GM04504 (cell line): ENCODE measurements around the gene ME3.
A peak's percentile ranks its signal among the peaks of the same experiment; 100 is the strongest.
"Not testable (repeated sequence)": the region's sequence is repeated elsewhere in the genome, so short reads cannot be mapped to it uniquely, and the experiment has no call there.

Source experiments
- DNase-seq: peaks from one replicate; pipeline ENCODE4 v3.0.0-alpha.2; 2012; ENCODE audit warnings: low read depth

Gene ME3

GRCh38 chr11:86663761-86664160, 8.7 kb downstream of the ME3 start:
- no peak for DNase-seq

- no peak for DNase-seq
These were observed 9.1 kb downstream of the ME3 start for GRCh38 chr11:86663291-86663690.

- DNase-seq: no peak
These were observed 11.7 kb downstream of the ME3 start for GRCh38 chr11:86660736-86661135.

GRCh38 chr11:86660088-86660487, 12.3 kb downstream of the ME3 start:
- DNase-seq: peak; percentile 58

GRCh38 chr11:86658534-86658933, 13.9 kb downstream of the ME3 start:
- no peak for DNase-seq

- not testable (repeated sequence) for DNase-seq
These were observed 27.2 kb downstream of the ME3 start for GRCh38 chr11:86645212-86645611.

GRCh38 chr11:86644291-86644690, 28.1 kb downstream of the ME3 start:
- peak; percentile 63 for DNase-seq

- no peak for DNase-seq
These were observed 30.7 kb downstream of the ME3 start for GRCh38 chr11:86641537-86642261.

GRCh38 chr11:86639137-86639536, 33.3 kb downstream of the ME3 start:
- DNase-seq: no peak

GRCh38 chr11:86638673-86639072, 33.7 kb downstream of the ME3 start:
- no peak for DNase-seq

- no peak for DNase-seq
These were observed 34.4 kb downstream of the ME3 start for GRCh38 chr11:86637988-86638387.

- DNase-seq: no peak
These were observed 36.1 kb downstream of the ME3 start for GRCh38 chr11:86636275-86636674.

GRCh38 chr11:86632499-86633269, 39.7 kb downstream of the ME3 start:
- peak; percentile 93 for DNase-seq

GRCh38 chr11:86630229-86630981, 42.0 kb downstream of the ME3 start:
- DNase-seq: no peak

- no peak for DNase-seq
These were observed 43.2 kb downstream of the ME3 start for GRCh38 chr11:86629045-86629706.

- peak; percentile 36 for DNase-seq
These were observed 44.5 kb downstream of the ME3 start for GRCh38 chr11:86627776-86628455.

GRCh38 chr11:86625981-86626380, 46.4 kb downstream of the ME3 start:
- no peak for DNase-seq

GRCh38 chr11:86625544-86625943, 46.9 kb downstream of the ME3 start:
- DNase-seq: no peak

- DNase-seq: no peak
These were observed 48.0 kb downstream of the ME3 start for GRCh38 chr11:86624366-86624765.

- DNase-seq: no peak
These were observed 48.7 kb downstream of the ME3 start for GRCh38 chr11:86623736-86624135.

- DNase-seq: no peak
These were observed 49.3 kb downstream of the ME3 start for GRCh38 chr11:86623041-86623621.
